GM19025 (cell line): ENCODE measurements around the gene DOK4.
A peak's percentile ranks its signal among the peaks of the same experiment; 100 is the strongest.

Experiments
- ATAC-seq: cut with Tn5 transposase; IDR thresholded peaks from one replicate; pipeline ENCODE4 v1.9.1; 2021; ENCODE audit warnings: mild to moderate bottlenecking, low read depth, moderate library complexity; ENCODE audit not compliant: unreplicated experiment

The DOK4 gene

GRCh38 chr16:57522960-57523359 lies 36.7 kb upstream of the DOK4 start:
- no peak for ATAC-seq

GRCh38 chr16:57519796-57520360 lies 33.6 kb upstream of the DOK4 start:
- ATAC-seq = peak; percentile 79

DNA sequence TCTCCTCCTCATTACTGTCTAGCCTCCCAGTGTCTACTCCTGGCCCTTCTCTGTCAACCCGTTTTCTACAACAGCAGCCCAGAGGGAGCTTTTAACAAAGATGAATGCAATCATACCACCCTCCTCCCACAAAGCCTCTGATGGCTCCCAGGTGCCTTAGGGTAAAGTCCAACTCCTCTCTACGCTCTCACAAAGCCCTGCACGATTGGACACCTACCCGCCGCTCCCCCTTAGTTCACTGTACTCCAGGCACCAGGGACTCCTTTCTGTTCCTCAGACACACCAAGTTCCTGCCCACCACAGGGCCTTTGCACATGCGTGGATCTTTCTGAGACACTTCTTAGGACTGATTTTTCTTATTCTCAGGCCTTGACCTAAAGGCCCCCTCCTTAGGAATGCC lies 32.6 kb upstream of the DOK4 start:
- no peak for ATAC-seq

- ATAC-seq = no peak
Observed at GRCh38 chr16:57518520-57518919, 32.2 kb upstream of the DOK4 start.

GRCh38 chr16:57517397-57518367 lies 31.4 kb upstream of the DOK4 start:
- ATAC-seq = no peak

- no peak for ATAC-seq
Observed at GRCh38 chr16:57516773-57517172, 30.5 kb upstream of the DOK4 start.

DNA sequence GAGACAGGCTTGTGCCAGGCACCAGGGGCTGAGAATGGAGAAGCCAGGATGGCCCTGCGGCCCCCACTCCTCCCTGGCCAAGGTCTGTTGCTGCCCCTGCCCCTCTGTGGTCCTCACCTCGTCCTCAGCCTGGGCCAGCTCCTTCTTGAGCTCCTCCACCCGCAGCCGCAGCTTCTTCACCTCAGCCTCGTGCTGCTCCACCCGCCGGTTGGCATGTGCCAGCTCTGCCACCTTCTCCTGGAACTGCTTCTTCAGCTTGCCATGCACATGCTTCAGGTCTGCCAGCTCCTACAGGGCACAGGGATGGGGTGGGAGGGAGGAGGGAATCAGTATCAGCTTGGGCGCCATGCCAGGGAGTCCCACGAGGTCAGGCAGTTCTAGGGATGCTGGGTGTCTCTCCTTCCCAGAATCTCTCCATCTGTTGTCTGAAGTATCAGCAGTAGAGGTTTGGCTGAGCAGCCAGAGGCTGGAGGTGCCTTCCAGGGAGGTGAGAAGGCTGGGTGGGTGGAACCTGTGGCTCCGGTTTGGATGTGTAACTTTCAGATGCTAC lies 30.0 kb upstream of the DOK4 start:
- no peak for ATAC-seq

GRCh38 chr16:57514791-57515600 lies 28.7 kb upstream of the DOK4 start:
- no peak for ATAC-seq

DNA sequence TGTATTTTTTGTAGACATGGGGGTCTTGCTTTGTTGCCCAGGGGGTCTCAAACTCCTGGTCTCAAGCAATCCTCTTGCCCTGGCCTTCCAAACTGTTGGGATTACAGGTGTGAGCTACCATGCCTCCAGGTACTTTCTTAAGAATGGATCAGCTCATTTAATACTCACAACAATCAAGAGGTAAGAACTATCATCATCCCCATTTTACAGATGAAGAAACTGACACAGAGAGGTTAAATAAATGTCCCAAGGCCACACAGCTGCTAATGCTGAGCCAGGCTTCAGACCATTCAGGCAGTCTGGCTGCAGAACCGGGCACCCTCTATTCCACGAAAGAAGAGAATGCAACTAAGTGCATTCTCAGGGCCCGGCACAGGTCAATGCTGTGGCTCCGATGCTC lies 28.1 kb upstream of the DOK4 start:
- ATAC-seq = no peak

DNA sequence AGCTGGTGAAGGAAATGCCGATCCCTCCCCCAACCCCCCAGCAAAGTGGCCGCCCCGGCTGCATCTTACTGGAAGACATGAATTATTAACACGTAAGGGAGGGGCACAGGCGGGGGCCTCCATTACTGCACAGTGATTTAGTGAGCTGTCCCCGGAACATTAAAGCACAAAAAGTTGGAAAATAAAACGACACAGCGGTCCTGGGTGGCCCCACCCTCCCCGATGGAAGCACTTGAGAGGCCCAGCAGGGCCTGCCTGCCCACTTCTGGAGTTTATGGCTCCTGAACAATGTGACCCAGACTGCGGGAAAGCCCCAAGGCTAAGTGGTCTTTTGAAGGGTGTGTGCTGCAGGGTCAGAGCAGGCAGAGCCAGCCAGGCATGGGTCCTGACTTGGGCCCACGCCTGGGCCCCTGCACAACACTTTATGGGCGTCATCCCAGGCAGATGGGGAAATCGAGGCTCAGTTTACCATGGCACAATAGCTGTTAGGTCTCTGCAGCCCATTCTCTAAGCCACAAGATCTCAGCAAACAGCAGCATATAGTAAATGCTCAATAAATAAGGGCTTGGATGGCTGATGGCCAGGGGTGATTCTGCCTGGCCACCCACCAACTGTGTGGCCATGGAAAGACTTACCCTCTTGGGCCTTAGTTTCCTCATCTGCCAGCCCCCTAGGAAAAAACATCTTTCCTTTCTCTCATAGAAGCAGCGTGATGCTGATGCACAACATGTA lies 27.2 kb upstream of the DOK4 start:
- ATAC-seq = no peak

GRCh38 chr16:57512296-57513001 lies 26.2 kb upstream of the DOK4 start:
- ATAC-seq = no peak

DNA sequence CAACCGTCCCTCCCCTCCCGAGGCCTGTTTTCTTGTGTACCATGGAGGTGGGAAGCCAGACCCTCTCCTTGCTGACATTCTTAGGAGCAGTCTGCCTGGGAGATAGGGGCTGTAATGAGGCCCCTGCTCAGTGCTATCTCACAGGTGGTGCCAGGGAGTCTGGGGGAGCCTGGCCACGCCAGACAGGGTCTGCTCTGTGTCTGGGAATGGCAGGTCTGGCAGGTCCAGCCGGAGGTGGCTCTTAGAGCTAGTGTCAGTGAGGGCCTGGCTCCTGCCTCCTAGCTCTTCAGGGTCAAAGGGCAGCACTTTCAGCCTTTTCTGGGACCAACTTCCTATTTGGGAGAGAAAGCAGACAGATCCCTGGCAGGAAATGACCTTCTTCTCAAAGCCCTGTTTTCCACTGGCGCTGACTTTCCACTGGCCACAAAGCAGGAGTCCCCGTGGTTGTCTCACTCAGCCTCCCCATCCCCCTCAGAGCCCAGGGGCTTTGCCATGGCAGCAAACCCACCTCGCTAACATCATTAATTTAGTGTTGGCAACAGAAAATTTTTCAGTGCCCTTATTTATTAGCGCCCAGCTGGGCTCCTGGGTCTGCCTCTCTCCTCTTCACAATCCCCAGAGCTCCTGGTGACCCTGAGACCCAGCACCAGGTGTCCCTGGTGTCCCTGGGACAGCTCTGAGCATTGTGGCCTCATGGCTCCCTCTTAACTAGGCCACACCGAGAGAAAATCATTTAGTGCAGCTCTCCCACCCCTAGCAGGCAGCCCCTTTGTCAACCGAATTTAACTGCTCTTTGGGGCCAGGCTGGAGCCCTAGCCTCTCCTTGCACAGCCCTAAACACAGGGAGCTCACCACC lies 24.0 kb upstream of the DOK4 start:
- no peak for ATAC-seq

DNA sequence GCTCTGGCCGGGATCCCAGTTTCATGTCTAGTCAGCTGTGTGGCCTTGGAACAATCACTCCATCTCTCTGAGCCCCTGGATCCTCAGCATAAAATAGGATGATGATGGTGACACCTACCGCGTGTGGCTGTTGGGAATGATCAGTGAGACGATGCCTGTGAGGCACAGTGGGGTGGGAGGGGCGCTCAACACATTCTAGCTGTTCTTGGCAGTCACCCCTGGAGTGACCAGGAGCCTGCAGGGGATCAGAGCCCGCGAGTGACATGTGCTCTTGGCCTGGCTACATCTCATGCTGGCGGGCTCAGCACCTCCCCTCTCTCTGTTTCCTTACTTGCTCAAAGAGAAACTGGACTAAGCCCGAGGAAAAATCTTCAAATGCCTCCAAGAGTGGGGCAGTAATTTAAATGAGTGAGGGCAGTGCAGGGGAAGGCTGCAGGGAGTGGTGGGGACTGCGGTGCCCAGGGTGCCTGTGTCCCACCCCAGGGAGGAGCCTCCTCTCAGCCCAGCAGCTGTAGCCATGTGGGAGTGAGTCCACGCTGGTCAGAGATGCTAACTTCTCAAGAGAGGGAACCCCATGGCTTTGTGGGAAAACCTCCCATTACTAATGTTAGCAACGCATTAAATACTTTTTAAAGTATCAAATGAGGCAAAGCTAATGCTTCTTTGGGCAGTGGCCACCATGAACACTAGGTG lies 23.1 kb upstream of the DOK4 start:
- no peak for ATAC-seq

- no peak for ATAC-seq
Observed at GRCh38 chr16:57508035-57508425, 21.7 kb upstream of the DOK4 start.

- no peak for ATAC-seq
Observed at GRCh38 chr16:57507136-57508034, 21.1 kb upstream of the DOK4 start.

GRCh38 chr16:57505169-57505568 lies 18.9 kb upstream of the DOK4 start:
- ATAC-seq = no peak

- no peak for ATAC-seq
Observed at GRCh38 chr16:57504491-57504890, 18.2 kb upstream of the DOK4 start.
